HG02588 (cell line): Measurements from ENCODE around the gene COL7A1.

Experiments used
- ATAC-seq: cut with Tn5 transposase; IDR thresholded peaks from one replicate; pipeline ENCODE4 v1.9.1; 2021; ENCODE audit warnings: mild to moderate bottlenecking, moderate library complexity; ENCODE audit not compliant: unreplicated experiment

The COL7A1 gene

GRCh38 chr3:48595075-48595525 lies at the start of gene COL7A1:
COL7A1 (minus strand) TSS chr3:48595329; CDS start chr3:48595159, 170 bp downstream.
- ATAC-seq, result no peak

- no peak for ATAC-seq
Observed at GRCh38 chr3:48642605-48643004, 47.5 kb upstream of the COL7A1 start.

- no peak for ATAC-seq
Observed at GRCh38 chr3:48641396-48641795, 46.3 kb upstream of the COL7A1 start.

- no peak for ATAC-seq
Observed at GRCh38 chr3:48639944-48640606, 44.9 kb upstream of the COL7A1 start.

GRCh38 chr3:48637305-48637704 lies 42.2 kb upstream of the COL7A1 start:
- ATAC-seq, result no peak

- ATAC-seq, result no peak
Observed at GRCh38 chr3:48636149-48636655, 41.1 kb upstream of the COL7A1 start.

- ATAC-seq, result peak; percentile 91
Observed at GRCh38 chr3:48635222-48636021, 40.3 kb upstream of the COL7A1 start, which contains the start of gene SLC26A6. SLC26A6 (minus strand) TSS chr3:48635461; CDS start chr3:48635393, 68 bp downstream.

GRCh38 chr3:48634661-48635221 lies 39.6 kb upstream of the COL7A1 start:
- peak; percentile 20 for ATAC-seq

- ATAC-seq, result no peak
Observed at GRCh38 chr3:48633743-48634142, 38.6 kb upstream of the COL7A1 start.

- ATAC-seq, result no peak
Observed at GRCh38 chr3:48633256-48633655, 38.1 kb upstream of the COL7A1 start.

- ATAC-seq, result no peak
Observed at GRCh38 chr3:48631516-48632448, 36.7 kb upstream of the COL7A1 start.

- ATAC-seq, result no peak
Observed at GRCh38 chr3:48630833-48631232, 35.7 kb upstream of the COL7A1 start.

- ATAC-seq, result no peak
Observed at GRCh38 chr3:48630407-48630806, 35.3 kb upstream of the COL7A1 start.

GRCh38 chr3:48629894-48630293 lies 34.8 kb upstream of the COL7A1 start:
- ATAC-seq, result no peak

- ATAC-seq, result no peak
Observed at GRCh38 chr3:48628277-48629017, 33.3 kb upstream of the COL7A1 start.

GRCh38 chr3:48625600-48625999 lies 30.5 kb upstream of the COL7A1 start:
- no peak for ATAC-seq

GRCh38 chr3:48624767-48625166 lies 29.6 kb upstream of the COL7A1 start:
- ATAC-seq, result no peak

GRCh38 chr3:48623851-48624547 lies 28.9 kb upstream of the COL7A1 start:
- no peak for ATAC-seq

- ATAC-seq, result no peak
Observed at GRCh38 chr3:48621461-48621869, 26.3 kb upstream of the COL7A1 start, which contains the start of gene TMEM89. TMEM89 (minus strand) TSS chr3:48621769; CDS start chr3:48621756, 13 bp downstream.
